ENCODE results near the gene ZNRF1. TPM values are rescaled to one million over a fixed set of nuclear protein-coding genes. Genes with fewer than 3 reads are reported as not detected.

Gene ZNRF1
- total and polyA plus RNA-seq, 8 donors: 5.3 to 11.4 (median 7.9) TPM

GRCh38 chr16:75065521-75066149 lies 66.8 kb downstream of the ZNRF1 start:
- WGBS, 2 donors: 70 to 77% methylated on average over 7 of the region's 7 CpGs
- intact Hi-C loops (cut with DNase I): no loop called here
- DNase-seq (no peak), ATAC-seq (peak in 1 of 4 donors; percentile 34), FAIRE-seq (no peak)
- no peaks in the 10 kb centered on the region for H3K27me3 ChIP-seq
- H3K4me1 ChIP-seq: peaks cover 0 to 5% (median 5%) of the 10 kb centered on the region in 3 donors
- no peak overlapping the region for H3K27ac ChIP-seq
- H3K9me3 ChIP-seq: no peaks in the 10 kb centered on the region
- H3K4me3 ChIP-seq: no peak overlapping the region
- no peak for TF ChIP-seq CTCF (IDR thresholded peaks at IDR 0.05)
- no peaks in the 10 kb centered on the region for H3K36me3 ChIP-seq

- Histone ChIP-seq H3K9me3 (no peaks in the 10 kb centered on the region), H3K4me1 (peaks cover 0 to 5% (median 5%) of the 10 kb centered on the region in 3 donors), H3K4me3 (no peak overlapping the region), H3K27ac (no peak overlapping the region), H3K27me3 (no peaks in the 10 kb centered on the region), H3K36me3 (no peaks in the 10 kb centered on the region)
- 93 to 94% methylated on average over 6 of the region's 6 CpGs for WGBS, 2 donors
- no peak for TF ChIP-seq CTCF (IDR thresholded peaks at IDR 0.05)
- intact Hi-C loops (cut with DNase I): no loop called here
- FAIRE-seq (no peak), DNase-seq (no peak), ATAC-seq (no peak)
These were observed 68.1 kb downstream of the ZNRF1 start for GRCh38 chr16:75066861-75067447.

DNA sequence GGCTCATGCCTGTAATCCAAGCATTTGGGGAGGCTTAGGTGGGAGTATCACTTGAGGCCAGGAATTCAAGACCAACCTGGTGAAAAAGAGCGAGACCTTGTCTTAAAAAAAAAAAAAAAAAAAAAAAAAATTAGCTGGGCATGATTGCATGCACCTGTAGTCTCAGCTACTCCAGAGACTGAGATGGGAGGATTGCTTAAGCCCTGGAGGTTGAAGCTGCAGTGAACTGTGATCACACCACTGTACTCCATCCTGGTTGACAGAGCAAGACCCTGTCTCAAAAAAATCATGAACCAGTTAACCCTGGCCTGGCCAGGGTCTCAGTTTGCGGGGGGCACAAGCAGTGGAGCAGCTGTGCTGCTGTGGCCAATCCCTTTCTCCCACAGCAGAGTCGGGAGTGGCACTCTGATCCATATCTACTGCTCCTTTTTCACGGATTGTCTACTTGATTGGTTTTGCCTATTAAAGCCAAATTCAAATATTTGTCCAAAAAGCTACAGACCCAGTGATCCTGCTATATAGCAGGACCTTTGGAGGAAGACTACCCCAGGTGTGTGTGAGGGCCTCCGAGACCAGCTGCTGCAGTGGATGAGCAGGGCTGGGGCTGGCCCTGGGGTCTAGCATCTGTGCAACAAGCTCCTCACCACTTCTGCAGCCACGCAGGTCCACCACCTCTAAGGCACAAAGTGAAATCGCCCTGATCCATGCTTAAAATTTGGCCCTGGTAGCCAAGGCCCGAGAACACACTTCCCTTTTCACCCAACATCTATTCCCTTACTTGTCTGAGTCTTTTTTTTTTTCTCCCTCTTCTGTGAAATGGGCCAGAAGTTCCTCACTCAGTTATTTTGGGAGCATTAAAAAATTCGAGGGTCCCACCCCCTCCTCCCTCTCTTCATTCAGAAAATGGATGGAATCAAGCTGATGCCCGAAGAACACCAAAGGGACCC lies 69.5 kb downstream of the ZNRF1 start:
- H3K27ac ChIP-seq: no peak overlapping the region
- H3K4me3 ChIP-seq: no peak overlapping the region
- H3K36me3 ChIP-seq: no peaks in the 10 kb centered on the region
- ATAC-seq (no peak), DNase-seq (no peak), FAIRE-seq (no peak)
- 86 to 88% methylated on average over 10 of the region's 10 CpGs for WGBS, 2 donors
- H3K27me3 ChIP-seq: no peaks in the 10 kb centered on the region
- H3K9me3 ChIP-seq: no peaks in the 10 kb centered on the region
- peaks cover 0 to 5% (median 0%) of the 10 kb centered on the region in 3 donors for H3K4me1 ChIP-seq
- intact Hi-C loops (cut with DNase I): no loop called here
- TF ChIP-seq CTCF (IDR thresholded peaks at IDR 0.05): no peak

- Histone ChIP-seq H3K4me3 (no peak overlapping the region), H3K9me3 (no peaks in the 10 kb centered on the region), H3K4me1 (peaks cover 0 to 5% (median 3%) of the 10 kb centered on the region in 3 donors), H3K27me3 (no peaks in the 10 kb centered on the region), H3K36me3 (no peaks in the 10 kb centered on the region), H3K27ac (no peak overlapping the region)
- no peak for FAIRE-seq
- ATAC-seq: peak in 2 of 4 donors; percentile 24 to 62
- intact Hi-C loops (cut with DNase I): no loop called here
- WGBS, 2 donors: 71 to 72% methylated on average over 11 of the region's 11 CpGs
- no peak for TF ChIP-seq CTCF (IDR thresholded peaks at IDR 0.05)
- peak in 2 of 6 donors; percentile 13 to 50 for DNase-seq
These were observed 71.4 kb downstream of the ZNRF1 start for GRCh38 chr16:75070012-75070841.
